RWPE2 (cell line): Measurements from ENCODE around the gene RTKN.

Source experiments
- ATAC-seq: fragments of 200-7000 bp; cut with Tn5 transposase; 3 replicates; pipeline ENCODE4 v1.9.1; 2021; ENCODE audit warnings: low read depth
- DNase-seq: peaks from one replicate; pipeline ENCODE4 v3.0.0-alpha.2; 2020; ENCODE audit warnings: low spot score
- H3K27ac ChIP-seq: fragments of 450-650 bp; 2 replicates; pipeline ENCODE4 v1.5.1; 2017; ENCODE audit warnings: mild to moderate bottlenecking; ENCODE audit not compliant: poor library complexity, severe bottlenecking
- H3K27me3 ChIP-seq: fragments of 250-450 bp; sonication (Bioruptor Pico); 2 replicates; pipeline ENCODE4 v1.5.1; 2021; ENCODE audit warnings: mild to moderate bottlenecking, moderate library complexity; ENCODE audit not compliant: insufficient read depth, poor library complexity, severe bottlenecking
- H3K36me3 ChIP-seq: fragments of 250-450 bp; sonication (Bioruptor Pico); 2 replicates; pipeline ENCODE4 v1.5.1; 2020; ENCODE audit warnings: low read depth, mild to moderate bottlenecking, moderate library complexity
- H3K4me1 ChIP-seq: fragments of 250-450 bp; sonication (Bioruptor Pico); 2 replicates; pipeline ENCODE4 v1.5.1; 2021; ENCODE audit warnings: mild to moderate bottlenecking, moderate library complexity; ENCODE audit not compliant: insufficient read depth, poor library complexity, severe bottlenecking
- H3K4me3 ChIP-seq: fragments of 250-450 bp; sonication (Bioruptor Pico); 2 replicates; pipeline ENCODE4 v1.5.1; 2021; ENCODE audit warnings: mild to moderate bottlenecking, moderate library complexity; ENCODE audit not compliant: severe bottlenecking
- H3K9me3 ChIP-seq: fragments of 250-450 bp; sonication (Bioruptor Pico); 2 replicates; pipeline ENCODE4 v1.5.1; 2021; ENCODE audit warnings: mild to moderate bottlenecking, moderate library complexity; ENCODE audit not compliant: severe bottlenecking
- CTCF ChIP-seq: fragments of 450-650 bp; IDR thresholded peaks from one replicate; pipeline ENCODE4 v1.5.1; 2017; ENCODE audit warnings: mild to moderate bottlenecking, moderate library complexity; ENCODE audit not compliant: poor library complexity, severe bottlenecking

The RTKN gene

GRCh38 chr2:74482801-74483674, 41.3 kb upstream of the RTKN start, which contains the start of the genes CCDC142 and TTC31:
TSS of gene CCDC142 (minus strand) at chr2:74482998. CDS start at chr2:74482837, 161 bp downstream.
TSS of gene TTC31 (plus strand) at chr2:74483081. CDS start at chr2:74483096, 15 bp downstream.
- no peaks in the 10 kb centered on the region for H3K9me3 ChIP-seq
- peaks cover 1% of the 10 kb centered on the region for H3K4me1 ChIP-seq
- peak; percentile 92 for DNase-seq
- TF ChIP-seq CTCF, result peak; percentile 97
- H3K4me3 ChIP-seq, result peak within 1 kb of the TSS; percentile 67
- peaks cover 40% of the 10 kb centered on the region for H3K36me3 ChIP-seq
- no peaks in the 10 kb centered on the region for H3K27me3 ChIP-seq
- peak within 1 kb of the TSS; percentile 54 for H3K27ac ChIP-seq
- peak; percentile 93 for ATAC-seq

GRCh38 chr2:74481961-74482800, 40.4 kb upstream of the RTKN start:
- TF ChIP-seq CTCF, result no peak
- Histone ChIP-seq H3K4me3 (peak overlapping the region; percentile 67), H3K4me1 (no peaks in the 10 kb centered on the region), H3K9me3 (no peaks in the 10 kb centered on the region), H3K27me3 (no peaks in the 10 kb centered on the region), H3K27ac (peak overlapping the region; percentile 54), H3K36me3 (peaks cover 36% of the 10 kb centered on the region)
- no peak for DNase-seq
- ATAC-seq, result peak; percentile 46

- no peak for DNase-seq
- H3K9me3 ChIP-seq, result no peaks in the 10 kb centered on the region
Measured at GRCh38 chr2:74481431-74481830, 39.7 kb upstream of the RTKN start.

GRCh38 chr2:74474899-74475298, 33.2 kb upstream of the RTKN start:
- peaks cover 35% of the 10 kb centered on the region for H3K36me3 ChIP-seq
- peaks cover 3% of the 10 kb centered on the region for H3K4me1 ChIP-seq
- no peaks in the 10 kb centered on the region for H3K27me3 ChIP-seq
- H3K9me3 ChIP-seq, result no peaks in the 10 kb centered on the region
- no peak for TF ChIP-seq CTCF
- ATAC-seq, result no peak
- no peak for DNase-seq
- no peak overlapping the region for H3K4me3 ChIP-seq
- H3K27ac ChIP-seq, result no peak overlapping the region

More at GRCh38 chr2:74481431-74481830, 39.7 kb upstream of the RTKN start:
- Histone ChIP-seq H3K27me3 (no peaks in the 10 kb centered on the region), H3K36me3 (peaks cover 34% of the 10 kb centered on the region), H3K4me3 (peak overlapping the region; percentile 67), H3K4me1 (no peaks in the 10 kb centered on the region), H3K27ac (peak overlapping the region; percentile 54)
- ATAC-seq, result no peak
- TF ChIP-seq CTCF, result no peak
